GM20000 (cell line): ENCODE data around the gene TRIM3.
A peak's percentile ranks its signal among the peaks of the same experiment; 100 is the strongest.

Source experiments
- DNase-seq: peaks from one replicate; pipeline ENCODE4 v3.0.0; 2012; ENCODE audit warnings: low spot score
- CTCF ChIP-seq: IDR thresholded peaks from 2 replicates; pipeline ENCODE4 v1.5.1; 2012; ENCODE audit warnings: mild to moderate bottlenecking, control low read depth; ENCODE audit errors: extremely low read depth, missing control alignments

TRIM3 gene

DNA sequence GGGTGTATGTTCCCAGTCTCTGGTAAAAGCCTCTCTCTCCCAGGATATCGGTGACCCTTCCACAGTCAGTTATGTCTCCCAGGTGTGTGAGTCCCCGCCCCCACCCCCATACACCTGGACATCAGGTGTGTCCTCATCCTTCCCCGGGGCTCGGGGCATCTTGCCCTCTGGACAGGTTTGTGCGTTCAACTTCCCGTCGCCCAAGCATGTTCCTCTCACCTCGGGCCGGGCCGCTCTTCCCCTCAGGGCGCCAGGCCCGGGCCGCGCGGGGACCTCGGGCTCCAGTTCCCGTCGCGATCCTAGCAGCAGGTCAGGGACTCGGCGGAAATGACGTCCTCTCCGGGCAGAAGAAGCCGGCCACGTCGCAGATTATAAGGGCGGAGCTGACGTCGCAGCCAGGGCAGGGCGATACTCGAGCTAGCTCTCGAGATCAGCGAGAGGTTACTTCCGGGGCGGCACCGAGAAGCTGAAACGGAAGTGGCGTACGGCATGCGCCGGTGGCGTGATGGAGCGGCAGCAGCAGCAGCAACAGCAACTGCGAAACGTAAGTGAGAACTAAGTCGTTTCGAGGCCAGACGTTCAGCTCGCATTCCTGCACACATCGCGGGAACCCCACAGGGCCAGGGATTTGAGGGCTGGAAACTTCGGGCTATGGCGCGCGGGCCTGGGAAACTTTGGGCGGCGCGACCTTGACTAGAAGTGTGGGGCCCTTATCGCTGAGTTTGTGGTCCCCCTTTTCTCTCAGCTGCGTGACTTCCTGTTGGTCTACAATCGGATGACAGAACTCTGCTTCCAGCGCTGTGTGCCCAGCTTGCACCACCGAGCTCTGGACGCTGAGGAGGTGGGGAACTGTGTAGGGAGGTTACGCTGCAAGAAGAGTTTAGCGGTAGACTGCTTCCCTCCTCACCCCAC, 7.5 kb upstream of the TRIM3 start, which contains the start of the genes ARFIP2 and TIMM10B:
TSS of gene ARFIP2 (minus strand) at position 320 of the 912 bp plus-strand sequence. CDS start 910 bp downstream, outside the sequence.
TSS of gene TIMM10B (plus strand) at position 490 of the 912 bp plus-strand sequence. CDS start at position 506, 16 bp downstream.
- no peak for TF ChIP-seq CTCF
- DNase-seq: peak; percentile 98

GRCh38 chr11:6480299-6480914, 6.7 kb upstream of the TRIM3 start:
- DNase-seq: no peak
- TF ChIP-seq CTCF: no peak

- DNase-seq: no peak
- no peak for TF ChIP-seq CTCF
Measured at GRCh38 chr11:6476571-6476970, 2.8 kb upstream of the TRIM3 start.

GRCh38 chr11:6475936-6476335, 2.2 kb upstream of the TRIM3 start:
- TF ChIP-seq CTCF: no peak
- DNase-seq: no peak

DNA sequence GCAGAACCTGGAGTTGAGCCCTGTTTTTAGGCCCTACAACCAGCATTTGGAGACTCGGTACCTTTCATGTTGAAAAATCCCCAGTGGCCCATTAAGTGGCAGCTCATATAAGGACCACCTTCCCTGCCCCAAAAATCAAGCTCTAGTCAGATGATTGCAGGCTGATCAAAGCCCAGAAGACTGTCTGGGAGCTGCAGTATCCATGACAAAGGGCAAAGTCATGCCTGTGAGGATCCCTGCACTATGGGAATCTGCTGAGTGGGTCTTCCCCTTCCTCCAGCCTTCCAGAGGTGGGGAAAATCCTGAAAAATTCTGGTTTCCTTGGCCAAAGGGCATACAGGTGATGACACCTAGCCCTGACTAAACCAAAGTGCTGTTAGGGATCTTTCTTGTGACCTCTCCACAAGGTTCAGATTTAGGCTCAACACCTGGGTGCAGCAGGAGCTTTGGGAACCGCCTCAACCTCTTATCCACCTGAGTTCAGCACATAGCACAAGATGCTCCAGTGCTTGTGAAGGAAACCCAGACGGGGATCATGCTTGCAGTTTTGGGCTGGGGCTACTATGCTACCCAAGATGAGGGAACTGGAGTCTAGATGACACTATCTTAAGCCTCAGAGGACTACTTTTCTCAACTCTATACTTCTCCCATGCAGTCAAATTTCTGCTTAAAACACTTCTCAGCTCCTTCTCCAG, 1.2 kb upstream of the TRIM3 start:
- no peak for DNase-seq
- no peak for TF ChIP-seq CTCF

DNA sequence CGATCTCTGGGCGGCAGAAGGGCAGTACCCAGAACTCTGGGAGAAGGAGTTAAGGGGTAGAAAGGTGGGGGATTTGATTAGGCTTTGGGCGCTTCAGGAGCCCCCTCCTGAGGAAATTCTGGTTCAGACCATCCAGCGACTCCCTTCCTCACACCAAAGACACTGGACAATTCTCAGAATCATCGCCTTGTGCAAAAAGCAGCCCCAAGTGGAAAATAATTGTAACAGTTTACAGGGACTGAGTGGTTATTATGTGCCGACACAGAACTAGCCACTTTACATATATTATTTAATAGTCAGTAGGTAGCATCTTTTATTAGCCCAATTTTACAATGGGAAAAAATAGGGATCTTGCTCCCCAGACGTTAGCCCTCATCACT, 662 bp upstream of the TRIM3 start:
- no peak for DNase-seq
- no peak for TF ChIP-seq CTCF

DNA sequence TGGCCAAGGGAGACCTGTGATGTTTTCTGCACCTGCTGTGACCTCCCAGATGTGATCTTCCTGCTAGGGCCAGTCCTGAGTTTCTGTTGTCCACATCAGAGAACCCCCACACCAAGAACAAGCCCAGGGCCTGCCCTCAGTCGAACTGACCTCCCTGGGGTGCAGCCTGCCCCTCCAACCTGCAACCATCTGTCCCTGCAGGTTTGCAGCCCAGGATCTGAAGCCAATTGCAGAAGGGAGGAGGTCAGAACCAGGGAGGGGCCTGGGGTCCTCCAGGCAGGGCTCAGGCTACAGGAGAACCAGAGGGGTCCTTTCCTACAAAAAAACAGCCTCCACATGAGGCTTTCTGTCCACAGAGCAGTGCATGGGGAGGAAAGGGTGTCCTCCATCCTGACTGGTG, 807 bp downstream of the TRIM3 start:
- DNase-seq: no peak
- no peak for TF ChIP-seq CTCF
